ENCODE measurements around the gene SARS1. TPM values are rescaled to one million over a fixed set of nuclear protein-coding genes. Genes with fewer than 3 reads are reported as not detected.

SARS1 gene
- total and polyA plus RNA-seq, 9 donors, result 83.7 to 317 (median 119) TPM

DNA sequence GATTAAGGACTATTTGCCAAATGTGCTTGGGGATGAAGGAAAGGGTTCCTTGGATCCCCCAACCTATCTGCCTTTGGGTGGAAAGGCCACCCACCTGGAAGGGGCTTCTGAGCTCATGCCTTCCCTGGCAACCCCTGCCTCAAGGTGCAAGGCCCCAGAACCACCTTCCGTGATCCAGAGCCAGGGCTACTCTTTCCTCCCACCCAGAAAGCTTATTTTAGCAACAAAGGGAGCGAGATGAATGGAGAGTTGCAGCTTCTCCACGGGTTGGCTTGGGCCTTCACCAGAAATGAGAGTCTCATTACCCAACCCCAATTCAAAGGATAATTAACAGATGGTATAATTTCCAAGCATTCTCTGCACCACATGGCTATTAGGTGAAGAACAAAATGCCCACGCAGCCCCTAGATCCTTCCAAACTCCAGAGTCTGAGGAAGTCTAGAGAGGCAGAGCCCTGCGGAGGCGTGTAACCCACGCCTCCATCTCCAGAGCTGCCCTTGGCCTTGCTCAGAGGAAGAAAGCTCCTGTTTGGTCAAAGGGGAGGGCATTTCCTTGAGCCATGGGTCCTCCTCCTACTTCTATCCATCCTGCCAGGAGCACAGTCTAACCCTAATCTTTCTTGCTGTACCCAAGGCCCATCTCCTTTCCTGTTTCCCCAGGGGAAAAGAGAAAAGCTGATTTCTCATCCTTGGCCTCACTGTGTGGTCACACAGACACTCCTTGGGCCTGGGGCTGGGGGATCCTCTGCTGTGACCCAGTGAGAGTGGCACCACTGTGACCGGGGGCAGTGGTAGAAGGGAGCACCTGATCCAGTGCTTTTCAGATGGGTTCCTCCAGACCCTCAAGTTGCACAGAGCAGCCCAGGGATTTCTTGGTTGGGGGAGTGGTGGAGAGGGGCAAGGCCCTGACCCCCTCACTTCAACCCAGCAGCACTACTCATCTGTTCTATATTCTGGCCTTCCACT, 34.0 kb downstream of the SARS1 start:
- H3K4me1 ChIP-seq (ENCODE audit: insufficient read depth), result peaks cover 4% of the 10 kb centered on the region
- intact Hi-C loops (cut with DNase I), result no loop called here
- H3K36me3 ChIP-seq, result no peaks in the 10 kb centered on the region
- TF ChIP-seq, protein P1, sequence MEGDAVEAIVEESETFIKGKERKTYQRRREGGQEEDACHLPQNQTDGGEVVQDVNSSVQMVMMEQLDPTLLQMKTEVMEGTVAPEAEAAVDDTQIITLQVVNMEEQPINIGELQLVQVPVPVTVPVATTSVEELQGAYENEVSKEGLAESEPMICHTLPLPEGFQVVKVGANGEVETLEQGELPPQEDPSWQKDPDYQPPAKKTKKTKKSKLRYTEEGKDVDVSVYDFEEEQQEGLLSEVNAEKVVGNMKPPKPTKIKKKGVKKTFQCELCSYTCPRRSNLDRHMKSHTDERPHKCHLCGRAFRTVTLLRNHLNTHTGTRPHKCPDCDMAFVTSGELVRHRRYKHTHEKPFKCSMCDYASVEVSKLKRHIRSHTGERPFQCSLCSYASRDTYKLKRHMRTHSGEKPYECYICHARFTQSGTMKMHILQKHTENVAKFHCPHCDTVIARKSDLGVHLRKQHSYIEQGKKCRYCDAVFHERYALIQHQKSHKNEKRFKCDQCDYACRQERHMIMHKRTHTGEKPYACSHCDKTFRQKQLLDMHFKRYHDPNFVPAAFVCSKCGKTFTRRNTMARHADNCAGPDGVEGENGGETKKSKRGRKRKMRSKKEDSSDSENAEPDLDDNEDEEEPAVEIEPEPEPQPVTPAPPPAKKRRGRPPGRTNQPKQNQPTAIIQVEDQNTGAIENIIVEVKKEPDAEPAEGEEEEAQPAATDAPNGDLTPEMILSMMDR (IDR thresholded peaks at IDR 0.05), result no peak
- TF ChIP-seq EP300 (IDR thresholded peaks at IDR 0.05) (no peak), POLR2A (IDR thresholded peaks at IDR 0.05) (no peak)
- H3K27ac ChIP-seq, result no peak overlapping the region
- H3K4me3 ChIP-seq, result no peak overlapping the region
- H3K27me3 ChIP-seq, result no peaks in the 10 kb centered on the region
- 84 to 87% (median 84%) methylated on average over 8 of the region's 8 CpGs for WGBS, 3 donors
- H3K9me3 ChIP-seq, result no peaks in the 10 kb centered on the region
- DNase-seq, result peak in 1 of 5 donors; percentile 17

DNA sequence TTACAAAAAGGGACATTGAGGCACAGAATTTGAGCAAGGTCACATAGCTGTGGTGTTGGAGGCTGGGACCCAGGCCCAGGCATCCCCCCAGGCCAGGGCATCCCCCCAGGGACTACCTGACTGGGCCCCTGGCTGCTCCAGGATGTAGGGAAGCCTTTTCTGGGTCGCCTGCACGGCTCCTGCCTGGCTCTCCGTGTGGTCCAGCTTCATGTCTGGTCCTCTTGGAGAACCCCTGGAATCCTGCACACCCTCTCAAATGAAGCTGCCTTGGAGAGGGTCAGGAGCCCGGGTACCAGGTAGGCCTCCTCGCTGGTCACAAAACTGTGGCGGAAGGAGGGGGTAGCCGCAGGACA, 34.7 kb downstream of the SARS1 start:
- no peak for DNase-seq
- TF ChIP-seq, protein P1 (IDR thresholded peaks at IDR 0.05), result no peak
- TF ChIP-seq POLR2A (IDR thresholded peaks at IDR 0.05), result no peak
- TF ChIP-seq EP300 (IDR thresholded peaks at IDR 0.05), result no peak
- intact Hi-C loops (cut with DNase I), result no loop called here
- no peak overlapping the region for H3K27ac ChIP-seq
- H3K4me3 ChIP-seq, result no peak overlapping the region
- no peaks in the 10 kb centered on the region for H3K9me3 ChIP-seq
- WGBS, 3 donors, result 85 to 95% (median 90%) methylated on average over 7 of the region's 7 CpGs
- H3K4me1 ChIP-seq (ENCODE audit: insufficient read depth), result peaks cover 4% of the 10 kb centered on the region
- no peaks in the 10 kb centered on the region for H3K36me3 ChIP-seq
- no peaks in the 10 kb centered on the region for H3K27me3 ChIP-seq

DNA sequence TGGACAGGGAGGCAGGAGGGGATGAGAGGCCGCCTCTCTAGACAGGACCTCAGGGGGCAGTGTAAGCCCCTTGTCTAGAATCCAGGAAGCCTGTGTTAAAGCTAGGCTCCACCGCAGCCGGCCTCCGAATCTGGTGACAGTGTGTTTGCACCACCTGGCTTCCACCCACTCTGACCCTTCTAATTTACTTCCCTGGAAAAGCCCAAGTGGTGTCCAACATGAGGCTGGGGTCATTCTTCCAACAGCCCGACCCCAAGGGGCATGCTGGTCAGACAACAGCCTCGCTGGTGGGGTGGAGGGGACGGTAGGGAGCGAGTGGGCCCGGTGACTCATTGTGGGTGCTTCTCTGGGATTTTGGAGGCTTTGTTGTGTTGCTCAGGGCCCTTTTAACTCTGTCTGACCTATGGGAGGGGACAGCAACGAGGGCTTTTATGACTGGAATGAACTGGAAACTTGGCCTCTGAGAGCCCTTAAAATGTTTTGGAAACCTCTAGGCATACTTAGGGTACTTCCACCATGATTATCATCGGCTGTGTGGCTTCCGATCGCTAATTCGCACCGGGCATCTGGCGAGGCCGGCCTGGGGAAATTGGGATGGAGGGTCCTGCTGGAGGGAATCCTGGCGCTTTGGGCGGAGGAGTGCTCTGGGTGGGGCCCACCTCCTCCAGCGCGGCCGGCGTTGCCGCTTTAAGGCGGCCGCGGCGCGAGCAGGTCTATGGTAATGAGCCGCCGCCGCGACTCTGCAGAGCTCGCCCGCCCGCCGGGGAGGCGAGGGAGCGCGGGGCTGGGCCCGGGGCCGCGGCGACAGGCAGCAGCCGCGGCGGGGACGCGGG, 35.3 kb downstream of the SARS1 start, which contains the start of gene CELSR2:
TSS of gene CELSR2 (plus strand) at position 743 of the 833 bp plus-strand sequence. CDS start 541 bp downstream, outside the sequence.
- Histone ChIP-seq H3K4me3 (peak within 1 kb of the TSS; percentile 59), H3K9me3 (no peaks in the 10 kb centered on the region), H3K36me3 (no peaks in the 10 kb centered on the region), H3K4me1 (ENCODE audit: insufficient read depth) (peaks cover 4% of the 10 kb centered on the region), H3K27ac (no peak within 1 kb of the TSS), H3K27me3 (no peaks in the 10 kb centered on the region)
- 10 to 16% (median 15%) methylated on average over 31 to 49 of the region's 49 CpGs for WGBS, 3 donors
- TF ChIP-seq POLR2A (IDR thresholded peaks at IDR 0.05) (no peak), EP300 (IDR thresholded peaks at IDR 0.05) (no peak)
- TF ChIP-seq, protein P1 (IDR thresholded peaks at IDR 0.05), result no peak
- intact Hi-C loops (cut with DNase I), result no loop called here
- peak in 3 of 5 donors; percentile 31 to 54 (median 49) for DNase-seq

DNA sequence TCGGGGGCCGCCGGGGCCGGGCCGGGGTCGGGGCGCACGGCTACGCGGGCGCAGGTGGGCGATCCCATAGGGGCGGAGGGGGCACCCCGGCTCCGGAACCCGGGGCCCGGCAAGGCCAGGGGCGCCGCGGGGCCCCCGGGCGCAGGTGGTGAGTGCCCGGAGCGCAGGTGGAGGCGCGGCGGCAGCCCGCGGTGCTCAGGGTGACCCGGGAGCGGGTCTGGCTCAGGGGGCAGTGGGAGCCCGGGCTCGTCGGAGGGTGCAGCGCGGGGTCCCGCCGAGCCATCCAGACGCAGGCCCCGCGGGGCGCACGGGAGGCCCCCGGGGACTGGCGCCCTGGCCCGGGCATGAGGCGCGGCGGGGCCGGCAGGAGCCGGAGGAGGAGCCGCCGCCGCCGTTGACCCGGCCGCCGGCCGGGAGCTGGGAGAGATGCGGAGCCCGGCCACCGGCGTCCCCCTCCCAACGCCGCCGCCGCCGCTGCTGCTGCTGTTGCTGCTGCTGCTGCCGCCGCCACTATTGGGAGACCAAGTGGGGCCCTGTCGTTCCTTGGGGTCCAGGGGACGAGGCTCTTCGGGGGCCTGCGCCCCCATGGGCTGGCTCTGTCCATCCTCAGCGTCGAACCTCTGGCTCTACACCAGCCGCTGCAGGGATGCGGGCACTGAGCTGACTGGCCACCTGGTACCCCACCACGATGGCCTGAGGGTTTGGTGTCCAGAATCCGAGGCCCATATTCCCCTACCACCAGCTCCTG, 36.1 kb downstream of the SARS1 start:
- TF ChIP-seq EP300 (IDR thresholded peaks at IDR 0.05), result no peak
- TF ChIP-seq, protein P1 (IDR thresholded peaks at IDR 0.05), result no peak
- TF ChIP-seq POLR2A (IDR thresholded peaks at IDR 0.05), result no peak
- peaks cover 4% of the 10 kb centered on the region for H3K4me1 ChIP-seq (ENCODE audit: insufficient read depth)
- H3K27me3 ChIP-seq, result no peaks in the 10 kb centered on the region
- intact Hi-C loops (cut with DNase I), result no loop called here
- DNase-seq, result peak in 2 of 5 donors; percentile 22 to 35
- no peaks in the 10 kb centered on the region for H3K36me3 ChIP-seq
- no peak overlapping the region for H3K27ac ChIP-seq
- no peaks in the 10 kb centered on the region for H3K9me3 ChIP-seq
- 2 to 6% (median 3%) methylated on average over 18 to 80 of the region's 80 CpGs for WGBS, 3 donors
- peak overlapping the region; percentile 59 for H3K4me3 ChIP-seq
